8988T (cell line): ENCODE data around the gene PTPRM.

Source experiments
- DNase-seq: peaks from one replicate; pipeline ENCODE4 v3.0.0; 2011

Gene PTPRM

GRCh38 chr18:8081872-8082553 is 514.9 kb downstream of the PTPRM start:
- DNase-seq = no peak

GRCh38 chr18:8084160-8084559 is 517.0 kb downstream of the PTPRM start:
- DNase-seq = peak; percentile 14

- no peak for DNase-seq
These were observed 521.5 kb downstream of the PTPRM start for GRCh38 chr18:8088626-8089025.

- DNase-seq = no peak
These were observed 523.9 kb downstream of the PTPRM start for GRCh38 chr18:8091035-8091434.

GRCh38 chr18:8095947-8096570 is 528.9 kb downstream of the PTPRM start:
- no peak for DNase-seq

- no peak for DNase-seq
These were observed 530.3 kb downstream of the PTPRM start for GRCh38 chr18:8097399-8097798.

- DNase-seq = no peak
These were observed 530.8 kb downstream of the PTPRM start for GRCh38 chr18:8097927-8098326.

GRCh38 chr18:8106603-8107002 is 539.5 kb downstream of the PTPRM start:
- no peak for DNase-seq

GRCh38 chr18:8107426-8107825 is 540.3 kb downstream of the PTPRM start:
- no peak for DNase-seq

- DNase-seq = no peak
These were observed 547.4 kb downstream of the PTPRM start for GRCh38 chr18:8114480-8114879.

GRCh38 chr18:8116341-8117005 is 549.4 kb downstream of the PTPRM start:
- DNase-seq = no peak

GRCh38 chr18:8117006-8117371 is 549.9 kb downstream of the PTPRM start:
- DNase-seq = no peak

GRCh38 chr18:8121101-8121500 is 554.0 kb downstream of the PTPRM start:
- no peak for DNase-seq

- no peak for DNase-seq
These were observed 554.9 kb downstream of the PTPRM start for GRCh38 chr18:8121942-8122480.

- DNase-seq = no peak
These were observed 557.4 kb downstream of the PTPRM start for GRCh38 chr18:8124232-8125146.

- DNase-seq = no peak
These were observed 563.0 kb downstream of the PTPRM start for GRCh38 chr18:8130096-8130495.

- no peak for DNase-seq
These were observed 565.9 kb downstream of the PTPRM start for GRCh38 chr18:8133032-8133431.

GRCh38 chr18:8133888-8134287 is 566.8 kb downstream of the PTPRM start:
- no peak for DNase-seq

GRCh38 chr18:8139127-8139527 is 572.0 kb downstream of the PTPRM start:
- no peak for DNase-seq

GRCh38 chr18:8139891-8140406 is 572.8 kb downstream of the PTPRM start:
- DNase-seq = no peak

- no peak for DNase-seq
These were observed 573.9 kb downstream of the PTPRM start for GRCh38 chr18:8140841-8141501.

GRCh38 chr18:8142131-8142711 is 575.1 kb downstream of the PTPRM start:
- DNase-seq = no peak
